GM19324 (cell line): Measurements from ENCODE around the gene GPD1.

Experiments
- ATAC-seq: cut with Tn5 transposase; IDR thresholded peaks from one replicate; pipeline ENCODE4 v1.9.1; 2021; ENCODE audit warnings: mild to moderate bottlenecking, moderate library complexity; ENCODE audit not compliant: unreplicated experiment, low FRiP score

The GPD1 gene

DNA sequence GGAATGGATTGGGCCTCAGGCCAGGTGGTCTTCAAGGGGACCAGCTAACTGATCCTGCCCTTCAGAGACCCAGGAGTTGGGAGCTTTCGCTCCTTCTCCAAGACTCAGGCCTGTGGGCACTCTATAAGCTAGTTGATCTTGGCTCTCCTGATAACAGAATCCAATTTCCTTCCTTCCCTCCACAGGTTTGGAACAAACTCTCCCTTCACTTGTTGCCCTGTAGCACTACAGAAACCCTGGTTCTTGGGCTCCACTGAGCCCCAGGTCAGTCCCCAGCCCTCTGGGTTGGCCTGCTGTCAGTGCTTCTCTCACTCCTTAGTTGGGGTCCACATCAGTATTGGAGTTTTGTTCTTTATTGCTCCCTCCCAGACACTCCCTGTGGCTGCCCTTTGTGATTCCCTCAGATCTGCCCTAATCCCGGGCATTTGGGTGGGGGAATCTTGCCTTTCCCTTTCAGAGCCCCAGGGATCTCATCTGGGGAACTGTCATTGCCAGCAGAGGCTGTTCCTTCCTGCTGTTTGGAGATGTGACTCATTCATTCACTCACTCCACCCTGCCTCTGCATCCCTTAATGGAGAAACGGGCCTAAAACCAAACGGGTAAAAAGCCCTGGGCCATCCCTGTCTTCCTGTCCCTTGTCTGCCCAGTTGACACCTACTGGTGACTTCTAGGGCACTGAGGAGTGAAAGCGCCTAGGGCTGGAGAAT is 4.4 kb upstream of the GPD1 start:
- no peak for ATAC-seq

GRCh38 chr12:50100561-50100960 is 3.2 kb upstream of the GPD1 start:
- no peak for ATAC-seq

GRCh38 chr12:50101663-50102062 is 2.1 kb upstream of the GPD1 start:
- no peak for ATAC-seq

- no peak for ATAC-seq
Observed at GRCh38 chr12:50102131-50102531, 1.7 kb upstream of the GPD1 start.

GRCh38 chr12:50102646-50103309 is 1.0 kb upstream of the GPD1 start:
- no peak for ATAC-seq

DNA sequence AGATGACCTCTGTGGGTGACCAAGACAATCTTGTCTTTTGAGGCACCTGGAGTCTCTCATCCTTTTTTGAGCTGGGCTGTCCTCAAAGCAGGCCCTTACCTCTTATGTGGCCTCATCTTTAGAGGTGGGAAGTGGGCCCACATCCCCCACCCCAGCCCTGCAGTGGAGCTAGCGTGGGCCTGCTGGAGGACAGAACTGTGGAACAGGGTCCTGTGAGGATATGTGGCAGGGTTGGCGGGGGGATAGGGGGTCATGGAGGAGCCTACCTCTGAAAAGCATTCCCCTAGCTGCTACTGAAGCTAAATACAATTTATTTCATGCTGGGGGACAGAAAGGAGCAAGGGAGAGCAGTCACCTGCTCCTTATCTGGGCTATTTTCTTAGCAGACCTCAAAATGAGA is 457 bp upstream of the GPD1 start:
- ATAC-seq: no peak

GRCh38 chr12:50104417-50105366 is 884 bp downstream of the GPD1 start:
- ATAC-seq: no peak

GRCh38 chr12:50105913-50106450 is 2.2 kb downstream of the GPD1 start:
- no peak for ATAC-seq

DNA sequence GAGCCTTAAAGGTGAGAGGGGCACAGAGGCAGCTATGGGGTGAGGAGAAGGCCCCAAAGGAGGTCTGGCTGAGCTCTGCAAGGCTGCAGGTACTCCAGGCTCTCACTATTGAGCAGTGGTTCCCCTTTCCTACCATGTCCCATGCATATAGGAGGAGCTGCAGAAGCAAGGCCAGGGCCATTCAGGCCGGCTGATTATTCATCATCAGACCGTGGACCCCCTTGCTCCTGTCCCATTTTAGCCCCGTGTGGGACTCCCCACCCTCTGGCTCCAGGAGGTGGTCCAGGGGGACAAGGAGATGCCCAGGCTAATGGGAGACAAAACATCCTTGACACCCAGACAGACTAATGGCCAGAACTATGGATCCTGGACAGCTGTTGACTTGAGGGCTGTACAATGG is 3.1 kb downstream of the GPD1 start:
- ATAC-seq: no peak

DNA sequence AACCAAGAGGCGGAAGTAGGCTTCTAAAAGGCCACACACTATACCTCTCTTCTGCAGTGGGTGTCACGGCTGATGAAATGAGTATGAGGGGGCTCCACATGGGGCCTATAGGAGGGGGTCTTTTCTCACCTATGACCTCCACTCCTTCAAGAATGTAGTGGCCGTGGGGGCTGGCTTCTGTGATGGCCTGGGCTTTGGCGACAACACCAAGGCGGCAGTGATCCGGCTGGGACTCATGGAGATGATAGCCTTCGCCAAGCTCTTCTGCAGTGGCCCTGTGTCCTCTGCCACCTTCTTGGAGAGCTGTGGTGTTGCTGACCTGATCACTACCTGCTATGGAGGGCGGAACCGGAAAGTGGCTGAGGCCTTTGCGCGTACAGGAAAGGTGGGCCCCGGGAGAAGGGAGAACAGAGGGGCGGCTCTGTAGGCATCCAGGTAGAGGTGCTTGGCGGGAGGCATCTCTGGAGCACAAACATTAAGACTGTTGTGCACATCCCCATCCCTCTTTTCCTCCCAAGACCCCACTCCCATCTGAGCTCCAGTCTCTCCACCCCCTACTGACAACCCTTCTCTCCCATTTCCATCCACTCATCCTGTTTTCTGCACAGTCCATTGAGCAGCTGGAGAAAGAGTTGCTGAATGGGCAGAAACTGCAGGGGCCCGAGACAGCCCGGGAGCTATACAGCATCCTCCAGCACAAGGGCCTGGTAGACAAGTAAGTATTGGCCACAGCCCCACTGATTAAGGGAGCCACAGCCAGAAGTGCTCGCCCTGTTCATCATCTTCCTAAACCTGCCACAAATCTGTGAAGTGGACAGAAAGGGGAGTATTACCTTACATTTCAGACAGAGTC is 3.8 kb downstream of the GPD1 start:
- no peak for ATAC-seq

GRCh38 chr12:50109319-50109718 is 5.5 kb downstream of the GPD1 start:
- ATAC-seq: no peak

DNA sequence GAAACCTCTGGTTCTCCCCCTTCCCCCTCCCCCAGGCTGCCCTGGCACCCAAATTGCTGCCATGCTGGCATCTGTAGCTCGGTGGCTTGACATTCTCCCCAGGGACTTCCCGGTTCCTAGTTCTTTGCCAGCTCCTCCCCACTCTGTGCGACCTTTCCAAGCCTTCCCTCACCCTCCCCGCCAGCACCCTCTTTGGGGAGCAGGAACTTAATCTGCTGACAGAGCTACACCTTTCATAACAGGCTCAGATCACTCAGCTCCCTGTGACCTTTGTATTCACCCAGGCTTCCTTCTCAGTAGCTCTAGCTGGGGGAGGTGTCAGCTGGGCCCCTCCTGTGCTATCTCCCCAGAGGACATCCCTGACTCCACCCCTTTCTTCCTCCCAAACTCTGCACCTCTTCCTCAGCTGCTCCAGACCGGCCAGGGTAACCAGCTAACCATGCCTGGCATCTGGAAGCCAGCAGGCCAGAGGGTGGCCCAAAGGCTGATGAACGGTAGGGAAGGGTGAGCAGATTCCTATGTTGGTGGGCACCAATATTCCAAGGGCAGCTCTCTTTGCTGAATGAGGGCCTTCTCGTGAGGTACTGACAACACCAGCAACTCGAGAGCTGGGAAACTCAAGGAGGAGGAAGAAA is 6.4 kb downstream of the GPD1 start:
- ATAC-seq: no peak

GRCh38 chr12:50110762-50111351 is 7.0 kb downstream of the GPD1 start:
- no peak for ATAC-seq

DNA sequence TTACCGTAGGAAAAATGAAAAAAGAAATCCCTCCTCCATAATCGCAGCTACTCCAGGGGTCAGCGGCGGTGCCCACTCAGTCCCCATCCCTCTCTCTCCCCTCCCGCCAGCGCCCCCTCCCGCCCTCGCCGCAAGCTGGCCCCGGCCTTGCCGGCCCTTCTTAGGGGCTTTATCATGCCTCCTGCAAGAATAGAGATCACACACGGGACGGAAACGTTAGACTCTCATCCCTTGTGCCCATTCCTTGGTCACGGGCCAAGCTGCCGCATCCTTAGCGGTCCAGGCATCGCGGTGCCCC is 7.5 kb downstream of the GPD1 start:
- peak; percentile 1 for ATAC-seq

GRCh38 chr12:50111693-50112455 is 8.1 kb downstream of the GPD1 start, which contains the start of gene COX14:
TSS of gene COX14 (plus strand) at chr12:50112236. CDS start at chr12:50120044, 7,808 bp downstream.
- ATAC-seq: peak; percentile 91

DNA sequence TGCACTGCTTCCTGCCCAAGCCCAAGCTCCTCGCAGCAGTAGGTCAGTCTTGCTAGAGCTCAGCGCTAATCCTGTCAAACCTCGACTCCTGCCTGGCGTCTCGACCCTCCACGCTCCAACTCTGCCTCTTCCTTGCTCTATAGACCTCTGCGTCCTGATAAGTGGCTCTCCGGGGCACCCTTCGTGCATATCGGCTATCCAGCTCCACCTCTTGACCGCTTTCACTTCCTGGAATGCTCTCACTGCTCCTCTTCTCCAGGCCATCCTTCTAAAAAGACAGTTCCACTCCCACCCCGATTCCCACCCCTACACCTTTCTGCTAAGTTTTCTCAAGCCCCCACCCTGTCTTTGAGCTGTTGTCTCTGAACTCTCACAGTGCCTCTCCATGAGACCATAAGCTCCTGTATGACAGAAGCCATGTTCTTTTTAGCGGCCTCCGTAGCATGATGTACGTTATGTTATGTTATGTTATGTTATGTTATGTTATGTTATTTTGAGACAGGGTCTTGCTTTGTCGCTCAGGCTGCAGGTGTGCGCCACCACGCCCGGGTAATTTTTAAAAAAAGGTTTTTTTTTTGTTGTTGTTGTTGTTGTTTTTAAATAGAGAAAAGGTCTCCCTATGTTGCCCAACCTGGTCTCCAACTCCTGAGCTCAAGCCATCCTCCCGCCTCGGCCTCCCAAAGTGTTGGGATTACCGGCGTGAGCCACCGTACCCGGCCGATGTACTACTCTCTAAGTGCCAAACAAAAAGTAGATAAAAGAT is 8.8 kb downstream of the GPD1 start:
- no peak for ATAC-seq

DNA sequence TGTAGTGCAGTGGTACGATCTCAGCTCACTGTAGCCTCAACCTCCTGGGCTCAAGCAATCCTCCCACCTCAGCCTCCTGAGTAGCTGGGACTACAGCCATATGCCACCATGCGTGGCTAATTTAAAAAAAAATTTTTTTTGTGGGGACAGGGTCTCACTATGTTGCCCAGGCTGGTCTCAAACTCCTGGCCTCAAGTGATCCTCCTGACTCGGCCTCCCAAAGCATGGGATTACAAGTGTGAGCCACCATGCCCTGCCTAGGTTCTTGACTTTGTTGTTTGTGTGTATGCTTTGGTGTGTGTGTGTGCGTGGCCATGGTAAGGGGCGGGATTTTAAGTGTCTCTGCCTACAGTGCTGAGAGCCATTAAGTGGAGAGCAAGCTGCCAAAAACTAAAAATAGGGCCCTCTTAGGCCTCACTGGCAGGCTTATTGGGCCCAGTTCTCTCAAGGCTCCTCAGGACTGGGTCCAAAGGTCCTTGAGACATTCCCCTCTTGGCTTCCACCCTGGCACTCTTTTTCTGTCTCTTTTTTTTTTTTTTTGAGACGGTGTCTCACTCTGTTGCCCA is 13.3 kb downstream of the GPD1 start:
- ATAC-seq: no peak

GRCh38 chr12:50119387-50119786 is 15.6 kb downstream of the GPD1 start:
- ATAC-seq: no peak
